ENCODE results near the gene CYP2W1. TPM values are rescaled to one million over a fixed set of nuclear protein-coding genes. Genes with fewer than 3 reads are reported as not detected.

The CYP2W1 gene
- total RNA-seq, 4 donors from 2014 or later, result not detected

GRCh38 chr7:985127-985416, 2.1 kb downstream of the CYP2W1 start:
- peaks cover 48 to 67% (median 54%) of the 10 kb centered on the region in 3 donors for H3K27me3 ChIP-seq
- no peaks in the 10 kb centered on the region for H3K36me3 ChIP-seq
- H3K4me3 ChIP-seq, result no peak overlapping the region
- no peak for DNase-seq
- H3K4me1 ChIP-seq, result no peaks in the 10 kb centered on the region
- TF ChIP-seq CTCF (IDR thresholded peaks at IDR 0.05 in 4 of 5, conservative IDR thresholded peaks at IDR 0.05 in 1 of 5), result no peak
- no peak for TF ChIP-seq POLR2A (IDR thresholded peaks at IDR 0.05)
- ATAC-seq, result no peak
- H3K27ac ChIP-seq, result no peak overlapping the region
- intact Hi-C loops (cut with DNase I; ENCODE audit: low total_unique reads) (no loop called here), in situ Hi-C loops (cut with MboI; ENCODE audit: low sequenced_read_pairs in 4 of 4) (loop anchor here in 2 of 4 donors (25.0 kb wide), 1 partner anchor 177 kb away; the partner anchor contains the start of gene ZFAND2A (in 2 of the 2))
- no peaks in the 10 kb centered on the region for H3K9me3 ChIP-seq

GRCh38 chr7:985915-986741, 3.1 kb downstream of the CYP2W1 start:
- peaks cover 53 to 76% (median 64%) of the 10 kb centered on the region in 3 donors for H3K27me3 ChIP-seq
- H3K4me1 ChIP-seq, result no peaks in the 10 kb centered on the region
- H3K36me3 ChIP-seq, result no peaks in the 10 kb centered on the region
- intact Hi-C loops (cut with DNase I; ENCODE audit: low total_unique reads), result no loop called here
- no peak overlapping the region for H3K4me3 ChIP-seq
- H3K27ac ChIP-seq, result no peak overlapping the region
- no peak for ATAC-seq
- in situ Hi-C loops (cut with MboI; ENCODE audit: low sequenced_read_pairs in 4 of 4), result loop anchor here in 2 of 4 donors (25.0 kb wide), 1 partner anchor 176 kb away; the partner anchor contains the start of gene ZFAND2A (in 2 of the 2)
- TF ChIP-seq CTCF (IDR thresholded peaks at IDR 0.05 in 4 of 5, conservative IDR thresholded peaks at IDR 0.05 in 1 of 5) (no peak), POLR2A (IDR thresholded peaks at IDR 0.05) (no peak)
- no peaks in the 10 kb centered on the region for H3K9me3 ChIP-seq
- DNase-seq, result no peak

GRCh38 chr7:986766-987751, 4.1 kb downstream of the CYP2W1 start:
- in situ Hi-C loops (cut with MboI; ENCODE audit: low sequenced_read_pairs in 4 of 4), result loop anchor here in 2 of 4 donors (25.0 kb wide), 1 partner anchor 175 kb away; the partner anchor contains the start of gene ZFAND2A (in 2 of the 2)
- Histone ChIP-seq H3K4me1 (no peaks in the 10 kb centered on the region), H3K9me3 (no peaks in the 10 kb centered on the region), H3K27me3 (peaks cover 55 to 86% (median 73%) of the 10 kb centered on the region in 3 donors), H3K4me3 (no peak overlapping the region), H3K27ac (no peak overlapping the region), H3K36me3 (no peaks in the 10 kb centered on the region)
- ATAC-seq (no peak), DNase-seq (no peak)
- no peak for TF ChIP-seq CTCF (IDR thresholded peaks at IDR 0.05 in 4 of 5, conservative IDR thresholded peaks at IDR 0.05 in 1 of 5)
- TF ChIP-seq POLR2A (IDR thresholded peaks at IDR 0.05), result no peak
- intact Hi-C loops (cut with DNase I; ENCODE audit: low total_unique reads), result no loop called here

GRCh38 chr7:987909-988308, 4.9 kb downstream of the CYP2W1 start:
- TF ChIP-seq CTCF (IDR thresholded peaks at IDR 0.05 in 4 of 5, conservative IDR thresholded peaks at IDR 0.05 in 1 of 5) (no peak), POLR2A (IDR thresholded peaks at IDR 0.05) (no peak)

More at GRCh38 chr7:987909-988308, 4.9 kb downstream of the CYP2W1 start:
- H3K36me3 ChIP-seq, result no peaks in the 10 kb centered on the region
- in situ Hi-C loops (cut with MboI; ENCODE audit: low sequenced_read_pairs in 4 of 4), result loop anchor here in 2 of 4 donors (25.0 kb wide), 1 partner anchor 174 kb away; the partner anchor contains the start of gene ZFAND2A (in 2 of the 2)
- H3K27me3 ChIP-seq, result peaks cover 61 to 93% (median 82%) of the 10 kb centered on the region in 3 donors
- DNase-seq (no peak), ATAC-seq (no peak)
- H3K4me3 ChIP-seq, result no peak overlapping the region
- no peak overlapping the region for H3K27ac ChIP-seq
- intact Hi-C loops (cut with DNase I; ENCODE audit: low total_unique reads), result no loop called here
- H3K9me3 ChIP-seq, result no peaks in the 10 kb centered on the region
- H3K4me1 ChIP-seq, result no peaks in the 10 kb centered on the region

Data from gastrocnemius medialis (tissue), 4 donors.